NCI-H345 treated with DMSO at 0.1 percent for 48 hours (cell line): ENCODE measurements around the gene CIAO1.
A peak's percentile ranks its signal among the peaks of the same experiment; 100 is the strongest.
"Not testable (repeated sequence)": the region's sequence is repeated elsewhere in the genome, so short reads cannot be mapped to it uniquely, and the experiment has no call there.

Source experiments
- DNase-seq: peaks from one replicate; lab custom pipeline; 2025; ENCODE audit not compliant: unreplicated experiment; lab: John Stamatoyannopoulos, UW

The CIAO1 gene

GRCh38 chr2:96274355-96275056, 8.5 kb downstream of the CIAO1 start:
- DNase-seq, result no peak

DNA sequence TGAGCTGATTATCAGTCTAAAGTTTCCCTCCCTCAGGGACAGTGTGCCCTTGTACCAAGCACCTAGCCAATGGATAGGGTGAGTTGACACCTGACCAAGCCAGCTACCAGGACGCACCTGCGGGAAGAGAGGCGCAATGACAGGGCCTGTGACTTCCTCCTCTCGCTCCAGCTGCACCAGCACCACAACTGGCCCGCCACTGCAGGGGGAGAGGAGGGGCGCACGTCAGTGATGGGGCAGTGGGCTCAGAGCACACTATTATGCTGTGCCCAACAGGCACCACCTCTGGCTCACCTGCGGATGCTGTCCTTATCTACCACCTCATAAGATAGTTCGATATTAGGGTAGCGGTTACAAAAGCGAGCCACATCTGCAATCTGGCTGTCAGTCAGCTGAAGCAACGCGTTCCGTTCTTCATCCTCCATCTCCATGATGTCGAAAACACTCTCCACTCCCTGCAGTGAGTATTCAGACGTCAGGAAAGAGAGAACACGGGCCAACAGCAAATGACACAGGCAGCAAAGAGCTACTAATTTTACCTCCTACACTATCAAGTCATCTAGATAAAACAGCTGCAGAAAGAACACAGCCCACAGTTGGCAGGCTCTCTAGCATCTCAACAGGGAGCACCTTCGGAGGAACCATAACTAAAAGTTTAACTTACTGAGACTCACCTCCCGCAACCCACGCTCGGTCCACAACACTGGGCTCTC, 10.9 kb downstream of the CIAO1 start:
- DNase-seq, result no peak

DNA sequence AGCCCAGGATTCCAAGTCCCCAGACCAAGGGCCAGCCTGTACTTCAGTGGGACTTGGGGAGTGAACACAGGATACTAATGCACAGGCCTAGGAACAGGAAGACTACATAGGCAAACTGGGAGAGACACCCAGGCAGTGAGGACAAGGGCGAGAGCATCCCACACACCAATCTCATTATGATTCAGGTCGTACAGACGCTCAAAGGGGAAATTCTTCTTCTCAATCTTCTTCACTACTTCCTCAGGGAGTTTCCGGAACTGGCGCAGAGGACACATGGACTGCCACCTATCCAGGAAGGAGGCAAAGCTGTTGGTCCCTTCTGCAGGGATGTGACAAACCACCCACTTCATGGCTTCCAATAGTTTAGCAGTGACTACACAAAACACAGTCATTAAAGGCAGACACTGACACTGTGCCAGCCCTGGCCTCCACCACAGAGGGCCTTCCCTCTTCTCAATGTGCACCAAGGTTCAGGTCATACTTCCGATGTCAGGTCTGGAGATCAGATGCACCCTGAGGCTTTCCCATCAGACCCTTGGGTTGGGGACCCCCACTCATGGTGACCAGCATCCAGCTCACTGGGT, 21.3 kb downstream of the CIAO1 start:
- DNase-seq, result no peak

DNA sequence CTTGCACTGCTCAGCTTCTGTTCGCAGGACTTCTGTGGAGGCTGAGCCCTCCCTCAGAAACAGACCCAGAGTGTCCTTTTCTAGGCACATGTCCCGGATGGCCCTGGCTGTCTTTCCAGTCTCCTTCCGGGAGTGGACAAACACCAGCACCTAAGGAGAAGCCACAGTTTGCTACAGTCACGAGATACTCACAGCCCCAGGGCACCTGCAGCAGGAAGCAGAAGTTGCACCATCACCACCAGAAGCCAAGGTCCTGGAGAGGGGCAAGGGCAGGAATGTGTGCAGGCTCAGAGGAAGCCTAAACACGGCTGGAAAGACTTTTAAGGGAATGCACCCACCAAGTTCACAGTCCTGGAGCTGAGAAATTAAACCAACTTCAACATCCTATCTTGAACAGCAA, 25.7 kb downstream of the CIAO1 start:
- DNase-seq, result no peak

GRCh38 chr2:96294271-96294670, 28.2 kb downstream of the CIAO1 start:
- not testable (repeated sequence) for DNase-seq

DNA sequence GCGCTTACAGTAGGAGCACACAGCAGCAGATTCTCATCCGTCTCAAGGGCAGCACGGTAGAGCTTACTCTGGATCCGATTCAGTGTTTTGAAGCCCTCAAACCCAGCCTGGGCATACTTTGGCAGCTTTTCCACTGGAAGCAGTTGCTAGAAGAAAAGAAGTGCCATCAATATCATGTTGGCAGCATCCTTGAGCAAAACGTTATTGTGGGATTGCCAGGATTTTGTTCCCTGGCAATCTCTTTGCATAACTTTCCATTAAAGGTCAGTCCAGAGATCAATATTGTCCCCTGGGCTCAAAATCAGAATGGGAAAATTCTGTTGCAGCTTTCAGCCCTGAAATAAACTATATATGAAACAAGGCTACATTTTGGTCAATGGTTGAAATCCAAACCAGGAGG, 30.9 kb downstream of the CIAO1 start:
- no peak for DNase-seq

DNA sequence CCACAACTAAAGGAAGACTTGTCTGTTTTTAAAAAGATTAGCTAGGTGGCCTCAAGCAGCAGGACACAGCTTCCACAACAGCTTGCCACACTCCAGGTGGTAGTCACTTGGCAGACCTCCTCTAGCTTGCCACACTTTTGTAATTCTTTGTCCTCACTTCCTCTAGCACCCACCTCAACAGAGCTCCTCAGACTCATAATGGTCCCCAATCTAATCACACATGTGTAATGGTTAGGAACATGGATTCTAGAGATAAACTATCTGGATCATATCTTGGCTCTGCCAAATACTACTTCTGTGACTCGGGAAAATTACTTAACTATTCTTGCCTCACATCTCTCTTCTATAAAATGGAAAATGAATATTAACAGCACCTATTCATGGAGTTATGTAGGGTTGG, 35.8 kb downstream of the CIAO1 start:
- DNase-seq, result no peak

DNA sequence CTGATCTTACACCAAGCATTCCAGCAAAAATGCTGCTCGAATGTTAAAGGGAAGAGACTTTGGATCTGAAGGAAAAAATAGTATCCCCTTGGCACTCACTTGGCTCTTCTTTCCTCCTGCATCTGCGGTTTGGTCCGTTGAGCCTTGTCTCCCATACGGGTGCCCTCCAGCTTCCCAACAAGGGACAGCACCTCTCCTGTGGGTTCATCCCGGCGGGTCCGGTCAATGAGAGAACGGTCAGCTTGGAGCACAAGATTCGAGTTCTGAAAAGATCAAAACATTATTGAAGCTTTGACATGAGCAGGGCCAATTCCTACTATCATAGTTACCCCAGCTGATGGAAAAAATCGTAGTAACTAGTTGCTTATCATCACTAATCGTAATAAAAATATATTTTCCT, 38.6 kb downstream of the CIAO1 start:
- DNase-seq, result no peak

- peak; percentile 73 for DNase-seq
Measured at GRCh38 chr2:96305091-96305978, 39.3 kb downstream of the CIAO1 start, which contains the start of gene SNRNP200. Gene SNRNP200, minus strand, starts transcription at chr2:96305546. Its CDS starts 109 bp downstream, at chr2:96305437.

GRCh38 chr2:96305979-96306308, 39.9 kb downstream of the CIAO1 start:
- no peak for DNase-seq

DNA sequence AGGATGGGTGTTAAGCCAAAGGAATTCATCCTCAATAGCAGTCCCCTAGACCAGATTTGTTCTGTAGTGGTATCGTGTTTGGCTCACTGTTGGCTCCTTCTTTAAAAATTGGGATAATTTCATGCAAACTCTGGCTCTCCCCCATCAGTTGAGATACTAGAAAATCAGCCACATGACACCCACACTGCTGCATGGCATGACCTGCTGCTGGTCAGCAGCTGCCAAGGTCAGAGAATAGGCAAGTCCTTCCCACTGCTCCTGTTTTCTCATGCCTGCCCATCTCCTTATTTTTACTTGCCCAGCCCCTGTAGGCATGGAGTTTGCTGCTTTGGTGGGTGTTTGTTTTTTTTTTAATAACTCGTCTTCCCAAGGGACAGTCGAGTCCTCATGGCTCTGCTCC, 40.3 kb downstream of the CIAO1 start:
- DNase-seq, result no peak

DNA sequence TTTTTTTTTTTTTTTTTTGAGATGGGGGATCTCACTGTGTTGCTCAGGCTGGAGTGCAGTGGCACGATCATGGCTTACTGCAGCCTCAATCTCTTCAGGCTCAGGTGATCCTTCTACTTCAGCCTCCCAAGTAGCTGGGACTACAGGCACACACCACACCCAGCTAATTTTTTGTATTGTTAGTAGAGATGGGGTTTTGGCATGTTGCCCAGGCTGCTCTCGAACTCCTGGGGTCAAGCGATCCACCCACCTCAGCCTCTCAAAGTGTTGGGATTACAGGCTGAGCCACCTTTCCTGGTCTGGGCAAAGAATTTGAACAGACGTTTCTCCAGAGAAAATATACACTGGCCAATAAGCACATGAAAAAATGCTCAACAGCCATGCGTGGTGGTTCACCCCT, 42.2 kb downstream of the CIAO1 start:
- peak; percentile 39 for DNase-seq

- no peak for DNase-seq
Measured at GRCh38 chr2:96315005-96315399, 49.0 kb downstream of the CIAO1 start.

- no peak for DNase-seq
Measured at GRCh38 chr2:96315400-96316071, 49.5 kb downstream of the CIAO1 start.

DNA sequence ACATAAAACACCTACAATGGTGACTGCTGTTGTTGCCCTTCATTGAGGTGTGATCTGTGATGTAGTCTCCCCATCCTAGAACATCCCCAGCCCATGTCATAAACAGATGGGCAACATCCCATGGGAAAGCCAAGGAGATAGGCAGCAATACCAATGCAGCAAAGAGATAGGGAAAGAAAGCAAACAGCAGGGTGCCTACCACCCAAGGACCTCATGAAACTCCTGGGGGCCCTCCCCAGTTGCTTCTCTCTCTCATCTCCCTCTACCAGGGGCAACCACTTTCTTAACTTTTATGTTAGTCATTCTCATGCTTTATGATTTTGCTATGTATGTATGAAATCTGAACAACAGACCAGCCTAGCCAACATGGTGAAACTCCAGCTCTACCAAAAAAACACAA, 51.0 kb downstream of the CIAO1 start:
- no peak for DNase-seq

DNA sequence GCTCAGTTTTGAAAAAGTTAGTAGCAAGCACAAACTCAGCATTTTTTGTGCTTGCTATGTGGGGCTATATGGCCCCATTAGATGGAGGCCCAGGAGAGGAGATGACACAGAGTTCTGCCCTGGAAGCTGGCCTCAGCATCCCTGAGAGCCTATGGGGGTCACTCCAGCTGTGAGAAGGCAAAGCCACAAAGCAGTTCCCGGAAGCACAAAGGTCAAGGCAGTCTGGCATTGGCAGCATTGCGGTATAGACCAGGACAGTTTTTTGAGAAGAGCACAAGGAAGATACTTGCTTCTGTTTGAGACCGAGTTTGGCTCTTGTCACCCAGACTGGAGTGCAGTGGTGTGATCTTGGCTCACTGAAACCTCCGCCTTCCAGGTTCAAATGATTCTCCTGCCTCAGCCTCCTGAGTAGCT, 51.6 kb downstream of the CIAO1 start:
- DNase-seq, result no peak

- no peak for DNase-seq
Measured at GRCh38 chr2:96318723-96319122, 52.7 kb downstream of the CIAO1 start.

DNA sequence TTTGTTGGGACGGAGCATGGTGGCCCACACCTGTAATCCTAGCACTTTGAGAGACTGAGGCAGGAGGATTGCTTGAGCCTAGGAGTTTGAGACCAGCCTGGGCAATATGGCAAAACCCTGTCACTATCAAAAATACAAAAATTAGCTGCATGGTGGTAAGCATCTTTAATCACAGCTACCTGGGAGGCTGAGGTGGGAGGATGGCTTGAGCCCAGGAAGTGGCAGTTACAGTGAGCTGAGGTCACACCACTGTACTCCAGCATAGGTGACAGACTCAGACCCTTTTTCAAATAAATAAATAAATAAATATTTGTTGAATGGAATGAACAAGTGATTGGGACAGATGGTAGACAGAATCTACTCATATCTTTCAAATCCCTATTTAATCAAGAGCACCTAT, 53.4 kb downstream of the CIAO1 start:
- no peak for DNase-seq

DNA sequence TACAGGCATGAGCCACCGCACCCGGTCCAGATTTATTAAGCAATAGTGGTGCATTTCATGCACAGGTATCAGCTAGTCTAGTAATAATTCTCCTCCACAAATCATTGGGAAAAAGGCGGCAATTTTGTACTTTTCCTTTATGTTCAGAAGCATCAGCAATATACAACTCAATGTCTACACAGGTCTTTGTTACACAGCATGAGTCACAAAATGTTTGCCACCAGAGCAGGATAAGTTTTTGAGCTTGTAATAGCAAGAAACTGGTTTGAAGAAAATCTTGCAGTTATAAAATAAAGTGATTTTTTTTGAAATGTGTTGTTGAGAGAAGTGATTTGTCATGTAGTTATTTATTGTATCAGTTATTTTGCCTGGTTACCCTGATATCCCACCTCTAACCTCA, 54.3 kb downstream of the CIAO1 start:
- no peak for DNase-seq

DNA sequence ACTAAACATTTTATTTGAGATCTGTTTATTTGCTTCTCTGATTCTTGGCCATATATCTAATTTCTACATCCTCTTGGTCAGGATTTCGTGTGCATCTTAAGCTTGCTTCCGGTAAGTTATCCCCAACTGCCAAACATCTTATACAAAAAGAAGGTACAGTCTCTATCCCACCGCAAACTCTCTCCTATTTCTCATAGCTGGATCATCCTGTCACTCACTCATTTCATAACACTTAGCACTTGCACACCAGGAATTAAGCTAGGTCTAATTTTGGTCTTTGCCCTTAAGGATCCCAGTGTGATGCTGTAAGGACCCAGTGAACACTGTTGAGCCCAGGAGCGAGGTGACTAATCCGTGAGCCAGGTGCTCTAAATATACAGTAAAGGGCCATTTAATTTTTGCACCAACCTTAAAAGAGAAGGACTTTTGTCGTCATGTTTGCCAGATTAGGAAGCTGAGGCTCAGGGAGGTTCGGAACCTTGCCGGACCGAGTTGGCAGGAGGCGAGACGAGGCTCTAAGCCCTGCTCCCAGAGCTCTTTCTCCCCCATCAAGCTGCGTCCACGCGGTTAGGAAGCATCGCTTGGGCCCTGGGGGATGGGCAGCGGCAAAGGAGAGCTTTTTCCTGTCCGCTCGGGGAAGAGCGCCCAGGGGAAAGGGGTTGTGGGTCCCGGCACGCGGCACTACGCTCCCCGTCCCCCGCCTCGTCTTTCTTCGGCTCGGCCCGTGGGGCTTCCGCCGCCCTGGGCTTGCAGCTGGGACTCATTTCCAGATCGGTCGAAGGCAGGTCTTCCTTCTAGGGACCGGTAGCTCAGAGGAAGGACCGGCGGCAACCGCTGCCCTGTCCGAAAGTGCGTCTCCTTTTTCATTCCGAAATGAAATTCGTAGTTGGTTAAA, 55.0 kb downstream of the CIAO1 start:
- DNase-seq, result no peak
